ENCODE measurements around the gene SNRPA. TPM values are rescaled to one million over a fixed set of nuclear protein-coding genes. Genes with fewer than 3 reads are reported as not detected.

The SNRPA gene
- total RNA-seq, 2 experiments from 2014 or later = 214 to 315 TPM

GRCh38 chr19:40741527-40742390, 9.2 kb upstream of the SNRPA start:
- TF ChIP-seq CTCF (conservative IDR thresholded peaks at IDR 0.05; ENCODE audit: low read length) = 0 out of 2 replicates have a peak, but pooled peaks have one; percentile 19
- TF ChIP-seq EZH2phosphoT487 (IDR thresholded peaks at IDR 0.05; ENCODE audit: borderline replicate concordance, low read depth, low read length) = no peak
- no peaks in the 10 kb centered on the region for H3K4me1 ChIP-seq (ENCODE audit: insufficient read depth, low read length, poor library complexity, severe bottlenecking)
- ChIA-PET POLR2A (interaction anchor here (1.2 kb wide), 1 partner anchor 9 kb away, joined by 4 read pairs; the partner anchor contains the start of genes ACTMAP and SNRPA), CTCF (ENCODE audit: unreplicated experiment) (no interaction called here)
- no peaks in the 10 kb centered on the region for H4K20me1 ChIP-seq (ENCODE audit: insufficient read depth, low read length)
- H3K79me2 ChIP-seq (ENCODE audit: insufficient read depth, low read depth, low read length) = no peaks in the 10 kb centered on the region
- no peak overlapping the region for H3K27ac ChIP-seq (ENCODE audit: low read depth, low read length, poor library complexity, severe bottlenecking)
- no peak overlapping the region for H3K4me2 ChIP-seq (ENCODE audit: low read length)
- H3K4me3 ChIP-seq (ENCODE audit: low read depth, low read length, poor library complexity, severe bottlenecking) = no peak overlapping the region
- no peak overlapping the region for H2AFZ ChIP-seq (ENCODE audit: low read length)
- H3K9me3 ChIP-seq (ENCODE audit: low read length) = no peaks in the 10 kb centered on the region
- intact Hi-C loops (cut with micrococcal nuclease; ENCODE audit: unreplicated experiment) = no loop called here
- H3K36me3 ChIP-seq (ENCODE audit: insufficient read depth, low read length) = peaks cover 14% of the 10 kb centered on the region; the same call in 1 of the 2 replicates
- no peaks in the 10 kb centered on the region for H3K9me2 ChIP-seq (ENCODE audit: insufficient read depth, low read length)
- BruUV-seq (replicated peaks) = no TSS peak
- DNase-seq (ENCODE audit: low spot score) = no peak

DNA sequence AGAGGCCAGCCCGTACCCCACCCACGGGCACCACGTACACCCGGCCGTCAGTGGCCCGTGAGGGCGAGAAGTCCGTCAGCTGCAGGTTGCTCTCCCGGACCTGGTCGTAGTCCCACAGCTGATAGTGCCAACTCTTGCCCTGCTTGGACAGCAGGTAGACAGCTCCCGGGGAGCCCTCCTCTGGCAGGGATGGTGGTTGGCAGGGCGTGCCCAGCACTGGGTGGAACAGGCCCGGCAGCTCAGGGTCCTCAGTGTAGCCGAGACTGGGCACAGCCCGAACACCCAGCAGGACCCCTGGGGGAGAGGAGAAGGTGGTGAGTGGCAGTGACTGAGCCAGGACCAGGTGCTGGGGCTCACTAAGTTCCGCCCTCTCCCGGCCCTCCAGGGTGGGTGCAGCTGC, 8.5 kb upstream of the SNRPA start:
- H4K20me1 ChIP-seq (ENCODE audit: insufficient read depth, low read length) = no peaks in the 10 kb centered on the region
- TF ChIP-seq CTCF (conservative IDR thresholded peaks at IDR 0.05; ENCODE audit: low read length) = no peak
- no peak for TF ChIP-seq EZH2phosphoT487 (IDR thresholded peaks at IDR 0.05; ENCODE audit: borderline replicate concordance, low read depth, low read length)
- peaks cover 10% of the 10 kb centered on the region; the same call in 1 of the 2 replicates for H3K36me3 ChIP-seq (ENCODE audit: insufficient read depth, low read length)
- H3K9me3 ChIP-seq (ENCODE audit: low read length) = no peaks in the 10 kb centered on the region
- CTCF ChIA-PET (ENCODE audit: unreplicated experiment) = no interaction called here
- no TSS peak for BruUV-seq (replicated peaks)
- H3K4me2 ChIP-seq (ENCODE audit: low read length) = no peak overlapping the region
- no peak overlapping the region for H3K4me3 ChIP-seq (ENCODE audit: low read depth, low read length, poor library complexity, severe bottlenecking)
- no peak overlapping the region for H2AFZ ChIP-seq (ENCODE audit: low read length)
- no peaks in the 10 kb centered on the region for H3K9me2 ChIP-seq (ENCODE audit: insufficient read depth, low read length)
- H3K27ac ChIP-seq (ENCODE audit: low read depth, low read length, poor library complexity, severe bottlenecking) = no peak overlapping the region
- H3K4me1 ChIP-seq (ENCODE audit: insufficient read depth, low read length, poor library complexity, severe bottlenecking) = no peaks in the 10 kb centered on the region
- DNase-seq (ENCODE audit: low spot score) = no peak
- POLR2A ChIA-PET = no interaction called here
- intact Hi-C loops (cut with micrococcal nuclease; ENCODE audit: unreplicated experiment) = no loop called here
- H3K79me2 ChIP-seq (ENCODE audit: insufficient read depth, low read depth, low read length) = no peaks in the 10 kb centered on the region; the same call in 1 of the 2 replicates

DNA sequence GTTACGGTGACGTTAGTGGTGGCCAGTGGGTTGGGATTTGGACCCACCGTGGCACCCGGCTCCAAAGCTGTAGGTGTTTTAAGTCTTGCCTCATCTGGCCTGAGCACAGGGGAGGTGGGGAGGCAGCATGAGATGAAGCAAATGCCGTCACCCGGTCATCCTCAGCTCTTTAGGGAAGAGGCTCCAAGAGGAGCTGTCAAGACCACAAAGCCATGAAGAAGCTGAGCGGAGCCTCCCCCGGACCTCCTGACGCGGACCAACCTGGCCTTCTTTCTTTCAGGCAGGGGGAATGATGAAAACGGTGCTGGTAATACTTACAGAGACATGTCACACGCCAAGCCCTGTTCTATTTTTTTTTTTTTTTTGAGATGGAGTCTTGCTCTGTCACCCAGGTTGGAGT, 8.1 kb upstream of the SNRPA start:
- intact Hi-C loops (cut with micrococcal nuclease; ENCODE audit: unreplicated experiment) = no loop called here
- H3K36me3 ChIP-seq (ENCODE audit: insufficient read depth, low read length) = peaks cover 10% of the 10 kb centered on the region; the same call in 1 of the 2 replicates
- POLR2A ChIA-PET = interaction anchor here (0.9 kb wide), 1 partner anchor 16 kb away, joined by 3 read pairs; no protein-coding TSS in a partner anchor
- peaks cover 4% of the 10 kb centered on the region; the same call in 1 of the 2 replicates for H3K79me2 ChIP-seq (ENCODE audit: insufficient read depth, low read depth, low read length)
- no peaks in the 10 kb centered on the region for H3K9me3 ChIP-seq (ENCODE audit: low read length)
- DNase-seq (ENCODE audit: low spot score) = no peak
- H4K20me1 ChIP-seq (ENCODE audit: insufficient read depth, low read length) = no peaks in the 10 kb centered on the region
- H3K4me2 ChIP-seq (ENCODE audit: low read length) = no peak overlapping the region
- no peak overlapping the region for H3K27ac ChIP-seq (ENCODE audit: low read depth, low read length, poor library complexity, severe bottlenecking)
- H2AFZ ChIP-seq (ENCODE audit: low read length) = no peak overlapping the region
- H3K4me3 ChIP-seq (ENCODE audit: low read depth, low read length, poor library complexity, severe bottlenecking) = no peak overlapping the region
- TF ChIP-seq EZH2phosphoT487 (IDR thresholded peaks at IDR 0.05; ENCODE audit: borderline replicate concordance, low read depth, low read length) = no peak
- TF ChIP-seq CTCF (conservative IDR thresholded peaks at IDR 0.05; ENCODE audit: low read length) = no peak
- peaks cover 3% of the 10 kb centered on the region for H3K4me1 ChIP-seq (ENCODE audit: insufficient read depth, low read length, poor library complexity, severe bottlenecking)
- no TSS peak for BruUV-seq (replicated peaks)
- CTCF ChIA-PET (ENCODE audit: unreplicated experiment) = no interaction called here
- H3K9me2 ChIP-seq (ENCODE audit: insufficient read depth, low read length) = no peaks in the 10 kb centered on the region

Measured in OCI-LY7 (cell line).